HCT116 (cell line): Measurements from ENCODE around the gene ZNF474.

Experiments
- CBX3 ChIP-seq: IDR thresholded peaks from 2 replicates; pipeline ENCODE4 v1.6.1; 2012; ENCODE audit warnings: low read depth
- ELF1 ChIP-seq: IDR thresholded peaks from 2 replicates; pipeline ENCODE4 v1.6.1; 2012; ENCODE audit warnings: low read depth, borderline replicate concordance
- EZH2 ChIP-seq: fragments of 200-600 bp; sonication (generic); IDR thresholded peaks from 2 replicates; pipeline ENCODE4 v1.6.1; 2017; ENCODE audit warnings: antibody characterized with exemption, mixed run types
- POLR2A ChIP-seq: IDR thresholded peaks from 2 replicates; pipeline ENCODE4 v1.7.0; 2011; ENCODE audit warnings: borderline replicate concordance; ENCODE audit not compliant: insufficient read depth, insufficient read length; ENCODE audit errors: extremely low read depth
- POLR2AphosphoS5 ChIP-seq: IDR thresholded peaks from 2 replicates; pipeline ENCODE4 v1.6.1; 2011; ENCODE audit warnings: mild to moderate bottlenecking, low read depth, low read length, moderate library complexity
- RAD21 ChIP-seq: IDR thresholded peaks from 2 replicates; pipeline ENCODE4 v1.6.1; 2012; ENCODE audit warnings: low read depth, mild to moderate bottlenecking
- SP1 ChIP-seq: IDR thresholded peaks from 2 replicates; pipeline ENCODE4 v1.6.1; 2012; ENCODE audit warnings: low read depth
- TCF7L2 ChIP-seq: IDR thresholded peaks from 2 replicates; pipeline ENCODE4 v1.7.0; 2011; ENCODE audit warnings: borderline replicate concordance, inconsistent platforms; ENCODE audit not compliant: insufficient read depth, insufficient read length; ENCODE audit errors: extremely low read depth
- YY1 ChIP-seq: IDR thresholded peaks from 2 replicates; pipeline ENCODE4 v1.6.1; 2011; ENCODE audit warnings: low read length, low read depth, moderate library complexity, mild to moderate bottlenecking; ENCODE audit not compliant: insufficient replicate concordance; ENCODE audit errors: extremely low read depth
- TF ChIP-seq, protein P1 (sequence below), 3 experiments: fragments of 200-600 bp in 1 of 3; sonication (generic) in 1 of 3; IDR thresholded peaks in 2 of 3; conservative IDR thresholded peaks in 1 of 3; 2 replicates each; pipeline ENCODE4 v1.5.1; 2012 to 2017; ENCODE audit warnings: low read depth in 2 of 3, low read length in 2 of 3, antibody characterized with exemption in 1 of 3, borderline replicate concordance in 1 of 3, control low read depth in 1 of 3, mild to moderate bottlenecking in 1 of 3, mixed read lengths in 1 of 3, mixed run types in 1 of 3, moderate library complexity in 1 of 3; ENCODE audit not compliant: insufficient read depth in 1 of 3
- TF ChIP-seq, protein P2 (sequence below): IDR thresholded peaks from 2 replicates; pipeline ENCODE4 v1.6.1; 2012; ENCODE audit warnings: low read depth

GRCh38 chr5:122187426-122187825 lies 58.1 kb downstream of the ZNF474 start:
- TF ChIP-seq CBX3 (no peak), EZH2 (no peak), SP1 (no peak), ELF1 (no peak), TCF7L2 (no peak), POLR2A (no peak), YY1 (no peak), RAD21 (no peak), POLR2AphosphoS5 (no peak)
- TF ChIP-seq, protein P1, sequence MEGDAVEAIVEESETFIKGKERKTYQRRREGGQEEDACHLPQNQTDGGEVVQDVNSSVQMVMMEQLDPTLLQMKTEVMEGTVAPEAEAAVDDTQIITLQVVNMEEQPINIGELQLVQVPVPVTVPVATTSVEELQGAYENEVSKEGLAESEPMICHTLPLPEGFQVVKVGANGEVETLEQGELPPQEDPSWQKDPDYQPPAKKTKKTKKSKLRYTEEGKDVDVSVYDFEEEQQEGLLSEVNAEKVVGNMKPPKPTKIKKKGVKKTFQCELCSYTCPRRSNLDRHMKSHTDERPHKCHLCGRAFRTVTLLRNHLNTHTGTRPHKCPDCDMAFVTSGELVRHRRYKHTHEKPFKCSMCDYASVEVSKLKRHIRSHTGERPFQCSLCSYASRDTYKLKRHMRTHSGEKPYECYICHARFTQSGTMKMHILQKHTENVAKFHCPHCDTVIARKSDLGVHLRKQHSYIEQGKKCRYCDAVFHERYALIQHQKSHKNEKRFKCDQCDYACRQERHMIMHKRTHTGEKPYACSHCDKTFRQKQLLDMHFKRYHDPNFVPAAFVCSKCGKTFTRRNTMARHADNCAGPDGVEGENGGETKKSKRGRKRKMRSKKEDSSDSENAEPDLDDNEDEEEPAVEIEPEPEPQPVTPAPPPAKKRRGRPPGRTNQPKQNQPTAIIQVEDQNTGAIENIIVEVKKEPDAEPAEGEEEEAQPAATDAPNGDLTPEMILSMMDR (IDR thresholded peaks at IDR 0.05 in 2 of 3, conservative IDR thresholded peaks at IDR 0.05 in 1 of 3; ENCODE audit: borderline replicate concordance in 1 of 3, insufficient read depth in 1 of 3, low read depth in 2 of 3, low read length in 2 of 3): no peak
- TF ChIP-seq, protein P2, sequence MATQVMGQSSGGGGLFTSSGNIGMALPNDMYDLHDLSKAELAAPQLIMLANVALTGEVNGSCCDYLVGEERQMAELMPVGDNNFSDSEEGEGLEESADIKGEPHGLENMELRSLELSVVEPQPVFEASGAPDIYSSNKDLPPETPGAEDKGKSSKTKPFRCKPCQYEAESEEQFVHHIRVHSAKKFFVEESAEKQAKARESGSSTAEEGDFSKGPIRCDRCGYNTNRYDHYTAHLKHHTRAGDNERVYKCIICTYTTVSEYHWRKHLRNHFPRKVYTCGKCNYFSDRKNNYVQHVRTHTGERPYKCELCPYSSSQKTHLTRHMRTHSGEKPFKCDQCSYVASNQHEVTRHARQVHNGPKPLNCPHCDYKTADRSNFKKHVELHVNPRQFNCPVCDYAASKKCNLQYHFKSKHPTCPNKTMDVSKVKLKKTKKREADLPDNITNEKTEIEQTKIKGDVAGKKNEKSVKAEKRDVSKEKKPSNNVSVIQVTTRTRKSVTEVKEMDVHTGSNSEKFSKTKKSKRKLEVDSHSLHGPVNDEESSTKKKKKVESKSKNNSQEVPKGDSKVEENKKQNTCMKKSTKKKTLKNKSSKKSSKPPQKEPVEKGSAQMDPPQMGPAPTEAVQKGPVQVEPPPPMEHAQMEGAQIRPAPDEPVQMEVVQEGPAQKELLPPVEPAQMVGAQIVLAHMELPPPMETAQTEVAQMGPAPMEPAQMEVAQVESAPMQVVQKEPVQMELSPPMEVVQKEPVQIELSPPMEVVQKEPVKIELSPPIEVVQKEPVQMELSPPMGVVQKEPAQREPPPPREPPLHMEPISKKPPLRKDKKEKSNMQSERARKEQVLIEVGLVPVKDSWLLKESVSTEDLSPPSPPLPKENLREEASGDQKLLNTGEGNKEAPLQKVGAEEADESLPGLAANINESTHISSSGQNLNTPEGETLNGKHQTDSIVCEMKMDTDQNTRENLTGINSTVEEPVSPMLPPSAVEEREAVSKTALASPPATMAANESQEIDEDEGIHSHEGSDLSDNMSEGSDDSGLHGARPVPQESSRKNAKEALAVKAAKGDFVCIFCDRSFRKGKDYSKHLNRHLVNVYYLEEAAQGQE: no peak
